ENCODE results near the gene CYP24A1. TPM values are rescaled to one million over a fixed set of nuclear protein-coding genes. Genes with fewer than 3 reads are reported as not detected.

The CYP24A1 gene
- total RNA-seq, 1 donor from 2014 or later, result not detected

GRCh38 chr20:54108817-54109216 lies 65.0 kb downstream of the CYP24A1 start:
- H3K27ac Mint-ChIP-seq, result no peak overlapping the region
- ChIA-PET POLR2A (no interaction called here), CTCF (no interaction called here)
- peaks cover 11% of the 10 kb centered on the region for H3K27me3 Mint-ChIP-seq
- intact Hi-C loops (cut with micrococcal nuclease), result no loop called here
- ATAC-seq (ENCODE audit: low read depth), result no peak
- no peak overlapping the region for H3K4me3 Mint-ChIP-seq
- H3K36me3 Mint-ChIP-seq (ENCODE audit: low read depth), result no peaks in the 10 kb centered on the region
- no peaks in the 10 kb centered on the region for H3K9me3 Mint-ChIP-seq
- no peak for DNase-seq
- no peak for TF ChIP-seq CTCF (IDR thresholded peaks at IDR 0.05)
- no peaks in the 10 kb centered on the region for H3K4me1 Mint-ChIP-seq

- Mint-ChIP-seq H3K27ac (no peak overlapping the region), H3K27me3 (peaks cover 14% of the 10 kb centered on the region), H3K4me1 (peaks cover under 1% of the 10 kb centered on the region), H3K4me3 (no peak overlapping the region), H3K36me3 (ENCODE audit: low read depth) (no peaks in the 10 kb centered on the region), H3K9me3 (no peaks in the 10 kb centered on the region)
- intact Hi-C loops (cut with micrococcal nuclease), result no loop called here
- CTCF ChIA-PET, result no interaction called here
- POLR2A ChIA-PET, result no interaction called here
- no peak for ATAC-seq (ENCODE audit: low read depth)
- TF ChIP-seq CTCF (IDR thresholded peaks at IDR 0.05), result no peak
- no peak for DNase-seq
Observed at GRCh38 chr20:54108326-54108642, 65.5 kb downstream of the CYP24A1 start.

- no peak for DNase-seq
- Mint-ChIP-seq H3K27me3 (peaks cover 15% of the 10 kb centered on the region), H3K9me3 (no peaks in the 10 kb centered on the region), H3K4me1 (peaks cover 2% of the 10 kb centered on the region), H3K4me3 (no peak overlapping the region), H3K27ac (no peak overlapping the region), H3K36me3 (ENCODE audit: low read depth) (no peaks in the 10 kb centered on the region)
- no peak for ATAC-seq (ENCODE audit: low read depth)
- intact Hi-C loops (cut with micrococcal nuclease), result no loop called here
- POLR2A ChIA-PET, result no interaction called here
- TF ChIP-seq CTCF (IDR thresholded peaks at IDR 0.05), result no peak
- CTCF ChIA-PET, result no interaction called here
Observed at GRCh38 chr20:54107600-54108325, 66.0 kb downstream of the CYP24A1 start.

GRCh38 chr20:54107181-54107580 lies 66.6 kb downstream of the CYP24A1 start:
- CTCF ChIA-PET, result interaction anchor here (0.9 to 2.2 kb wide), 4 partner anchors 9 to 540 kb away, joined by 3 to 7 read pairs (median 4); no protein-coding TSS in a partner anchor
- H3K36me3 Mint-ChIP-seq (ENCODE audit: low read depth), result no peaks in the 10 kb centered on the region
- H3K4me3 Mint-ChIP-seq, result no peak overlapping the region
- intact Hi-C loops (cut with micrococcal nuclease), result no loop called here
- ATAC-seq (ENCODE audit: low read depth) (no peak), DNase-seq (no peak)
- H3K4me1 Mint-ChIP-seq, result peaks cover 2% of the 10 kb centered on the region
- POLR2A ChIA-PET, result no interaction called here
- TF ChIP-seq CTCF (IDR thresholded peaks at IDR 0.05), result no peak
- H3K9me3 Mint-ChIP-seq, result no peaks in the 10 kb centered on the region
- H3K27ac Mint-ChIP-seq, result no peak overlapping the region
- peaks cover 15% of the 10 kb centered on the region for H3K27me3 Mint-ChIP-seq

- POLR2A ChIA-PET, result no interaction called here
- Mint-ChIP-seq H3K4me1 (peaks cover 2% of the 10 kb centered on the region), H3K4me3 (no peak overlapping the region), H3K9me3 (no peaks in the 10 kb centered on the region), H3K36me3 (ENCODE audit: low read depth) (no peaks in the 10 kb centered on the region), H3K27me3 (peaks cover 15% of the 10 kb centered on the region), H3K27ac (no peak overlapping the region)
- ATAC-seq (ENCODE audit: low read depth) (no peak), DNase-seq (no peak)
- CTCF ChIA-PET, result interaction anchor here (0.9 to 2.2 kb wide), 5 partner anchors 8 to 542 kb away, joined by 3 to 7 read pairs (median 3); no protein-coding TSS in a partner anchor
- intact Hi-C loops (cut with micrococcal nuclease), result no loop called here
- TF ChIP-seq CTCF (IDR thresholded peaks at IDR 0.05), result no peak
Observed at GRCh38 chr20:54106162-54106561, 67.6 kb downstream of the CYP24A1 start.

Data from activated B cell treated with CpG ODN at 0.5 μM for 24 hours (primary cell).